SK-N-SH (cell line): ENCODE data around the gene SCAPER. TPM values are rescaled to one million over a fixed set of nuclear protein-coding genes. Genes with fewer than 3 reads are reported as not detected.

Experiments
- CTCF ChIA-PET: fragments of 300-600, 350-600 bp; formaldehyde crosslinking; extraction: SDS; loops from one replicate; lab custom pipeline; 2021; lab: Yijun Ruan, JAX
- POLR2A ChIA-PET: fragments of 350-600 bp; sonication (Branson Sonifier 250); formaldehyde crosslinking; extraction: SDS; loops from one replicate; lab custom pipeline; 2020; ENCODE audit warnings: antibody characterized with exemption, inconsistent platforms; lab: Yijun Ruan, JAX
- DNase-seq: peaks from one replicate; pipeline ENCODE4 v3.0.0; 2012
- H2AFZ ChIP-seq: fragments of 200-600 bp; sonication (generic); 2 replicates; pipeline ENCODE4 v1.8.1; 2016; ENCODE audit warnings: antibody characterized with exemption, mild to moderate bottlenecking, low read depth
- H3F3A ChIP-seq: fragments of 200-600 bp; sonication (generic); replicated peaks from 2 replicates; pipeline ENCODE3; 2016; ENCODE audit warnings: antibody characterized with exemption, mild to moderate bottlenecking; ENCODE audit not compliant: insufficient read depth
- H3K27ac ChIP-seq, 2 experiments: fragments of 200-500 bp in 1 of 2; fragments of 200-600 bp in 1 of 2; sonication (Bioruptor generic) in 1 of 2; sonication (generic), shearing (Covaris generic) in 1 of 2; 2 replicates each; pipeline versions ENCODE4 v1.5.1 to v1.6.1; 2014 to 2016; ENCODE audit warnings: low read depth in 2 of 2, inconsistent platforms in 1 of 2, low read length in 1 of 2, mild to moderate bottlenecking in 1 of 2, mixed read lengths in 1 of 2
- H3K27me3 ChIP-seq: fragments of 200-600 bp; sonication (generic), shearing (Covaris generic); 2 replicates; pipeline ENCODE4 v1.6.1; 2016; ENCODE audit warnings: mixed run types; ENCODE audit not compliant: insufficient read depth
- H3K36me3 ChIP-seq, 2 experiments: fragments of 200-500 bp in 1 of 2; fragments of 200-600 bp in 1 of 2; sonication (Bioruptor generic) in 1 of 2; sonication (generic) in 1 of 2; replicated peaks in 1 of 2; 2 replicates each; pipeline versions ENCODE3 to v1.5.1; 2014 to 2016; ENCODE audit warnings: low read length in 1 of 2, mild to moderate bottlenecking in 1 of 2; ENCODE audit not compliant: insufficient read depth in 2 of 2, control insufficient read depth in 1 of 2
- H3K4me1 ChIP-seq, 2 experiments: fragments of 200-500 bp in 1 of 2; fragments of 200-600 bp in 1 of 2; sonication (Bioruptor generic) in 1 of 2; sonication (generic), shearing (Covaris generic) in 1 of 2; 2 replicates each; pipeline versions ENCODE4 v1.5.1 to v1.6.1; 2014 to 2016; ENCODE audit warnings: low read depth in 1 of 2, low read length in 1 of 2, mixed run types in 1 of 2; ENCODE audit not compliant: insufficient read depth in 2 of 2, control insufficient read depth in 1 of 2
- H3K4me2 ChIP-seq: fragments of 200-600 bp; sonication (generic), shearing (Covaris generic); 2 replicates; pipeline ENCODE4 v1.6.1; 2017; ENCODE audit warnings: mixed run types
- H3K4me3 ChIP-seq, 2 experiments: fragments of 200-500 bp in 1 of 2; fragments of 200-600 bp in 1 of 2; sonication (Bioruptor generic) in 1 of 2; sonication (generic), shearing (Covaris generic) in 1 of 2; 2 replicates each; pipeline versions ENCODE4 v1.5.1 to v1.8.1; 2014 to 2016; ENCODE audit warnings: low read depth in 2 of 2, inconsistent platforms in 1 of 2, low read length in 1 of 2, mild to moderate bottlenecking in 1 of 2, mixed read lengths in 1 of 2, moderate library complexity in 1 of 2
- H3K79me2 ChIP-seq: fragments of 200-600 bp; sonication (generic); 2 replicates; pipeline ENCODE4 v1.8.1; 2017; ENCODE audit warnings: mild to moderate bottlenecking; ENCODE audit not compliant: insufficient read depth
- H3K9ac ChIP-seq: fragments of 200-600 bp; sonication (generic); 2 replicates; pipeline ENCODE4 v1.6.1; 2017; ENCODE audit warnings: mixed run types
- H3K9me2 ChIP-seq: fragments of 200-600 bp; sonication (generic); 2 replicates; pipeline ENCODE4 v1.6.1; 2017; ENCODE audit warnings: mixed run types
- H3K9me3 ChIP-seq: fragments of 200-600 bp; sonication (generic); 2 replicates; pipeline ENCODE4 v1.6.1; 2017; ENCODE audit warnings: mixed run types, mild to moderate bottlenecking, moderate library complexity
- H4K20me1 ChIP-seq: fragments of 200-600 bp; sonication (generic); 2 replicates; pipeline ENCODE4 v1.6.1; 2017; ENCODE audit warnings: mild to moderate bottlenecking, mixed run types; ENCODE audit not compliant: insufficient read depth
- CHD2 ChIP-seq: fragments of 150-350 bp; IDR thresholded peaks from 2 replicates; pipeline ENCODE4 v1.6.1; 2018; ENCODE audit warnings: low read length; ENCODE audit not compliant: partially characterized antibody
- ELF1 ChIP-seq: IDR thresholded peaks from 2 replicates; pipeline ENCODE4 v1.4.0; 2012
- EP300 ChIP-seq, 2 experiments: IDR thresholded peaks; 2 replicates each; pipeline versions ENCODE4 v1.4.0 to v1.6.1; 2012; ENCODE audit warnings: borderline replicate concordance in 1 of 2, low read depth in 1 of 2, low read length in 1 of 2
- EZH2phosphoT487 ChIP-seq: fragments of 200-600 bp; sonication (generic); IDR thresholded peaks from 2 replicates; pipeline ENCODE4 v1.6.1; 2017; ENCODE audit warnings: low read depth, mixed run types, mild to moderate bottlenecking, antibody characterized with exemption, moderate library complexity, borderline replicate concordance
- FOXJ3 ChIP-seq: sonication (generic); formaldehyde crosslinking; IDR thresholded peaks from 2 replicates; pipeline ENCODE4 v1.5.1; 2020; ENCODE audit warnings: mild to moderate bottlenecking, missing genetic modification reagents
- FOXM1 ChIP-seq: IDR thresholded peaks from 2 replicates; pipeline ENCODE4 v1.4.0; 2012; ENCODE audit warnings: low read depth, mild to moderate bottlenecking
- MEF2A ChIP-seq: IDR thresholded peaks from 2 replicates; pipeline ENCODE4 v1.4.0; 2012; ENCODE audit warnings: low read depth, borderline replicate concordance
- RAD21 ChIP-seq: IDR thresholded peaks from 2 replicates; pipeline ENCODE4 v1.6.1; 2012; ENCODE audit warnings: mild to moderate bottlenecking, low read length
- SMC3 ChIP-seq: IDR thresholded peaks from 2 replicates; pipeline ENCODE4 v1.6.1; 2012; ENCODE audit warnings: low read depth, low read length, improper control_type of control experiment
- TAF1 ChIP-seq: IDR thresholded peaks from 2 replicates; pipeline ENCODE4 v1.6.1; 2012; ENCODE audit warnings: low read depth, mild to moderate bottlenecking, low read length, moderate library complexity, borderline replicate concordance
- YY1 ChIP-seq: IDR thresholded peaks from 2 replicates; pipeline ENCODE4 v1.4.0; 2012; ENCODE audit warnings: low read depth, mild to moderate bottlenecking
- polyA plus RNA-seq, 3 experiments: library from polyadenylated mRNA; depleted of rRNA; stranded (reverse); fragments of >200 nt; gene quantifications; 2 replicates each; pipeline ENCODE4 v1.2.3, GENCODE V29; 2012
- TF ChIP-seq, protein P1 (sequence below): IDR thresholded peaks from 2 replicates; pipeline ENCODE4 v1.4.0; 2012; ENCODE audit warnings: low read depth, borderline replicate concordance
- TF ChIP-seq, protein P2 (sequence below): fragments of 150-350 bp; IDR thresholded peaks from 2 replicates; pipeline ENCODE4 v1.6.1; 2016; ENCODE audit warnings: mild to moderate bottlenecking, low read depth, low read length
- TF ChIP-seq, protein P3 (sequence below): IDR thresholded peaks from 2 replicates; pipeline ENCODE4 v1.6.1; 2012; ENCODE audit warnings: mild to moderate bottlenecking, low read depth, low read length, moderate library complexity
- TF ChIP-seq, protein P4 (sequence below): fragments of 200-600 bp; sonication (generic); IDR thresholded peaks from 2 replicates; pipeline ENCODE4 v1.6.1; 2017; ENCODE audit warnings: antibody characterized with exemption, mild to moderate bottlenecking, moderate library complexity

Gene SCAPER
- polyA plus RNA-seq, 1 of the 3 experiments (the other 2 are of a cell fraction) = 1.8 TPM

DNA sequence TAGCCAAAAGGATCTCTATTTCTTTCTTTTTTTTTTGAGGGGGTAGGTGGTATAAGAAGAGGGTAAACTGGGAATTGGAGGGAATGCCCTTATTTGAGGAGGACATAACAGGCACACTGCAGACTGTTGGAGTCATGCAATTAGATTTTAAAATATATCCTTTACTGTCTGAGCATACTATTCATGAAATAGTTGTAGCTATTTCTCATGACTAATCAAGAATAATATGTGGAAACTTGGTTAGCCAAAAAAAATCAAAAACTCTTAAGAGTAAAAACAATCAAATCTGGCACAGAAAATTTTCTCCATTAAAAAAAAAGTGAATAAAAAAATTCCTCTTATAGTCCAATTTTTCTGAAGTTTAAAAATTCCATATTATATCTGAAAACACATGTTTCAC lies 174.9 kb downstream of the SCAPER start:
- POLR2A ChIA-PET = no interaction called here
- H3K4me2 ChIP-seq = no peak overlapping the region
- H3K9me3 ChIP-seq = no peaks in the 10 kb centered on the region; the same call in 1 of the 2 replicates
- no peak for DNase-seq
- no peak overlapping the region for H3K4me3 ChIP-seq
- no peak overlapping the region for H3K9ac ChIP-seq
- H3F3A ChIP-seq = peaks cover 8% of the 10 kb centered on the region
- H4K20me1 ChIP-seq = no peaks in the 10 kb centered on the region
- no peaks in the 10 kb centered on the region for H3K4me1 ChIP-seq
- H2AFZ ChIP-seq = no peak overlapping the region
- H3K9me2 ChIP-seq = no peaks in the 10 kb centered on the region
- H3K36me3 ChIP-seq = peaks cover 0 to 17% of the 10 kb centered on the region in 2 experiments
- TF ChIP-seq ELF1 = no peak
- no peak for TF ChIP-seq YY1
- no peak for TF ChIP-seq SMC3
- TF ChIP-seq, protein P1, sequence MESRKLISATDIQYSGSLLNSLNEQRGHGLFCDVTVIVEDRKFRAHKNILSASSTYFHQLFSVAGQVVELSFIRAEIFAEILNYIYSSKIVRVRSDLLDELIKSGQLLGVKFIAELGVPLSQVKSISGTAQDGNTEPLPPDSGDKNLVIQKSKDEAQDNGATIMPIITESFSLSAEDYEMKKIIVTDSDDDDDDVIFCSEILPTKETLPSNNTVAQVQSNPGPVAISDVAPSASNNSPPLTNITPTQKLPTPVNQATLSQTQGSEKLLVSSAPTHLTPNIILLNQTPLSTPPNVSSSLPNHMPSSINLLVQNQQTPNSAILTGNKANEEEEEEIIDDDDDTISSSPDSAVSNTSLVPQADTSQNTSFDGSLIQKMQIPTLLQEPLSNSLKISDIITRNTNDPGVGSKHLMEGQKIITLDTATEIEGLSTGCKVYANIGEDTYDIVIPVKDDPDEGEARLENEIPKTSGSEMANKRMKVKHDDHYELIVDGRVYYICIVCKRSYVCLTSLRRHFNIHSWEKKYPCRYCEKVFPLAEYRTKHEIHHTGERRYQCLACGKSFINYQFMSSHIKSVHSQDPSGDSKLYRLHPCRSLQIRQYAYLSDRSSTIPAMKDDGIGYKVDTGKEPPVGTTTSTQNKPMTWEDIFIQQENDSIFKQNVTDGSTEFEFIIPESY = no peak
- TF ChIP-seq, protein P2, sequence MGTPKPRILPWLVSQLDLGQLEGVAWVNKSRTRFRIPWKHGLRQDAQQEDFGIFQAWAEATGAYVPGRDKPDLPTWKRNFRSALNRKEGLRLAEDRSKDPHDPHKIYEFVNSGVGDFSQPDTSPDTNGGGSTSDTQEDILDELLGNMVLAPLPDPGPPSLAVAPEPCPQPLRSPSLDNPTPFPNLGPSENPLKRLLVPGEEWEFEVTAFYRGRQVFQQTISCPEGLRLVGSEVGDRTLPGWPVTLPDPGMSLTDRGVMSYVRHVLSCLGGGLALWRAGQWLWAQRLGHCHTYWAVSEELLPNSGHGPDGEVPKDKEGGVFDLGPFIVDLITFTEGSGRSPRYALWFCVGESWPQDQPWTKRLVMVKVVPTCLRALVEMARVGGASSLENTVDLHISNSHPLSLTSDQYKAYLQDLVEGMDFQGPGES = no peak
- TF ChIP-seq EZH2phosphoT487 = no peak
- CTCF ChIA-PET = no interaction called here
- no peaks in the 10 kb centered on the region for H3K79me2 ChIP-seq
- no peaks in the 10 kb centered on the region for H3K27me3 ChIP-seq
- no peak overlapping the region for H3K27ac ChIP-seq

DNA sequence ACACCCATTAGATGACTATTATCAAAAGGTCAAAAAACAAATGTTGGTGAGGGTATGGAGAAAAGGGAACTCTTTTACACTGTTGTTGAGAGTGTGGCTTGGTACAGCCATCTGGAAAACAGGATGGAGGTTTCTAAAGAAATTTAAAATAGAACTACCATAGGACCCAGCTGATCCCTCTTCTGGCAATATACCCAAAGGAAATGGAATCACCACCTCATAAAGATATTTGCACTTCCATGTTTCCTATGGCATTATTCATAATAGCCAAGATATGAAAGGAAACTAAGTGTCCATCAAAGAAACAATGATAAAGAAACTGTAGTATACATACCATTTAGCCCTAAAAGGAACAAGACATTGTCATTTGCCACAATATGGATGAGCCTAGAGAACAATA lies 186.3 kb downstream of the SCAPER start:
- no peaks in the 10 kb centered on the region for H3K36me3 ChIP-seq
- no peaks in the 10 kb centered on the region for H3K9me2 ChIP-seq
- H3K9me3 ChIP-seq = no peaks in the 10 kb centered on the region
- TF ChIP-seq MEF2A (no peak), RAD21 (no peak), EP300 (IDR thresholded peaks at IDR 0.05; ENCODE audit: borderline replicate concordance in 1 of 2, low read depth in 1 of 2, low read length in 1 of 2) (no peak), FOXJ3 (CRISPR knock-in tag) (no peak), CHD2 (no peak), TAF1 (no peak), FOXM1 (no peak)
- TF ChIP-seq, protein P3, sequence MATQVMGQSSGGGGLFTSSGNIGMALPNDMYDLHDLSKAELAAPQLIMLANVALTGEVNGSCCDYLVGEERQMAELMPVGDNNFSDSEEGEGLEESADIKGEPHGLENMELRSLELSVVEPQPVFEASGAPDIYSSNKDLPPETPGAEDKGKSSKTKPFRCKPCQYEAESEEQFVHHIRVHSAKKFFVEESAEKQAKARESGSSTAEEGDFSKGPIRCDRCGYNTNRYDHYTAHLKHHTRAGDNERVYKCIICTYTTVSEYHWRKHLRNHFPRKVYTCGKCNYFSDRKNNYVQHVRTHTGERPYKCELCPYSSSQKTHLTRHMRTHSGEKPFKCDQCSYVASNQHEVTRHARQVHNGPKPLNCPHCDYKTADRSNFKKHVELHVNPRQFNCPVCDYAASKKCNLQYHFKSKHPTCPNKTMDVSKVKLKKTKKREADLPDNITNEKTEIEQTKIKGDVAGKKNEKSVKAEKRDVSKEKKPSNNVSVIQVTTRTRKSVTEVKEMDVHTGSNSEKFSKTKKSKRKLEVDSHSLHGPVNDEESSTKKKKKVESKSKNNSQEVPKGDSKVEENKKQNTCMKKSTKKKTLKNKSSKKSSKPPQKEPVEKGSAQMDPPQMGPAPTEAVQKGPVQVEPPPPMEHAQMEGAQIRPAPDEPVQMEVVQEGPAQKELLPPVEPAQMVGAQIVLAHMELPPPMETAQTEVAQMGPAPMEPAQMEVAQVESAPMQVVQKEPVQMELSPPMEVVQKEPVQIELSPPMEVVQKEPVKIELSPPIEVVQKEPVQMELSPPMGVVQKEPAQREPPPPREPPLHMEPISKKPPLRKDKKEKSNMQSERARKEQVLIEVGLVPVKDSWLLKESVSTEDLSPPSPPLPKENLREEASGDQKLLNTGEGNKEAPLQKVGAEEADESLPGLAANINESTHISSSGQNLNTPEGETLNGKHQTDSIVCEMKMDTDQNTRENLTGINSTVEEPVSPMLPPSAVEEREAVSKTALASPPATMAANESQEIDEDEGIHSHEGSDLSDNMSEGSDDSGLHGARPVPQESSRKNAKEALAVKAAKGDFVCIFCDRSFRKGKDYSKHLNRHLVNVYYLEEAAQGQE = no peak
- TF ChIP-seq, protein P4, sequence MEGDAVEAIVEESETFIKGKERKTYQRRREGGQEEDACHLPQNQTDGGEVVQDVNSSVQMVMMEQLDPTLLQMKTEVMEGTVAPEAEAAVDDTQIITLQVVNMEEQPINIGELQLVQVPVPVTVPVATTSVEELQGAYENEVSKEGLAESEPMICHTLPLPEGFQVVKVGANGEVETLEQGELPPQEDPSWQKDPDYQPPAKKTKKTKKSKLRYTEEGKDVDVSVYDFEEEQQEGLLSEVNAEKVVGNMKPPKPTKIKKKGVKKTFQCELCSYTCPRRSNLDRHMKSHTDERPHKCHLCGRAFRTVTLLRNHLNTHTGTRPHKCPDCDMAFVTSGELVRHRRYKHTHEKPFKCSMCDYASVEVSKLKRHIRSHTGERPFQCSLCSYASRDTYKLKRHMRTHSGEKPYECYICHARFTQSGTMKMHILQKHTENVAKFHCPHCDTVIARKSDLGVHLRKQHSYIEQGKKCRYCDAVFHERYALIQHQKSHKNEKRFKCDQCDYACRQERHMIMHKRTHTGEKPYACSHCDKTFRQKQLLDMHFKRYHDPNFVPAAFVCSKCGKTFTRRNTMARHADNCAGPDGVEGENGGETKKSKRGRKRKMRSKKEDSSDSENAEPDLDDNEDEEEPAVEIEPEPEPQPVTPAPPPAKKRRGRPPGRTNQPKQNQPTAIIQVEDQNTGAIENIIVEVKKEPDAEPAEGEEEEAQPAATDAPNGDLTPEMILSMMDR = no peak
- no peaks in the 10 kb centered on the region for H3K4me1 ChIP-seq
- H3K27ac ChIP-seq = no peak overlapping the region
- no peak overlapping the region for H3K9ac ChIP-seq
- ChIA-PET POLR2A (no interaction called here), CTCF (no interaction called here)
- no peaks in the 10 kb centered on the region for H3K27me3 ChIP-seq
- no peaks in the 10 kb centered on the region for H3F3A ChIP-seq
- H4K20me1 ChIP-seq = no peaks in the 10 kb centered on the region
- no peak overlapping the region for H3K4me2 ChIP-seq
- H3K79me2 ChIP-seq = no peaks in the 10 kb centered on the region
- no peak overlapping the region for H2AFZ ChIP-seq
- no peak overlapping the region for H3K4me3 ChIP-seq
- no peak for DNase-seq
